GM21825 (cell line): ENCODE measurements around the gene TMEM18.

Experiments
- ATAC-seq: cut with Tn5 transposase; IDR thresholded peaks from one replicate; pipeline ENCODE4 v1.9.1; 2021; ENCODE audit warnings: mild to moderate bottlenecking, moderate library complexity; ENCODE audit not compliant: unreplicated experiment

Gene TMEM18

GRCh38 chr2:623130-623922 lies 53.9 kb downstream of the TMEM18 start:
- no peak for ATAC-seq

GRCh38 chr2:622357-622756 lies 54.8 kb downstream of the TMEM18 start:
- ATAC-seq: no peak

GRCh38 chr2:621303-622099 lies 55.7 kb downstream of the TMEM18 start:
- no peak for ATAC-seq

GRCh38 chr2:620471-621302 lies 56.5 kb downstream of the TMEM18 start:
- ATAC-seq: no peak

GRCh38 chr2:620004-620403 lies 57.2 kb downstream of the TMEM18 start:
- ATAC-seq: no peak

GRCh38 chr2:618422-618990 lies 58.7 kb downstream of the TMEM18 start:
- no peak for ATAC-seq

- no peak for ATAC-seq
These were observed 59.2 kb downstream of the TMEM18 start for GRCh38 chr2:618005-618404.
